DMS79 (cell line): ENCODE results near the gene TTC17.
"Not testable (repeated sequence)": the region's sequence is repeated elsewhere in the genome, so short reads cannot be mapped to it uniquely, and the experiment has no call there.

Experiments
- DNase-seq: peaks from one replicate; lab custom pipeline; 2025; lab: John Stamatoyannopoulos, UW

The TTC17 gene

DNA sequence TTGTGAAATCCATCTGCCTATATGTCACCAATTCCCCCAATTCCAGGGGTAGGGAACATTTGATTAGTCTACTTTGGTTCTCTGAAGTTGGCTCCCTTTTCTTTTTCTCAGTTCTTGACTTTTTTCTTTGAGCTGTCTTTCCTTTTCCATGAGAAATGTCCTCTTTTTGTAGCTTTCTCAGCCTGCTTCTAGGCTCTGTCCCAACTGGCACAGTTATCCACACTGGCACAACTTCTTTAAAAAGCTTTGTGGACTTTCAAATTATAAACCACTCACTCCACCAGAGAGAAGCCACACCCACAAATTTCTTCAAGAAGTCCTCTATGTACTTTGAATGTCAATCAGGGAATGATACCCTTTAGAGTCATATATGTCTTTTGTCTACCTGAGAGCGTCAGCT, 100.5 kb downstream of the TTC17 start:
- no peak for DNase-seq

DNA sequence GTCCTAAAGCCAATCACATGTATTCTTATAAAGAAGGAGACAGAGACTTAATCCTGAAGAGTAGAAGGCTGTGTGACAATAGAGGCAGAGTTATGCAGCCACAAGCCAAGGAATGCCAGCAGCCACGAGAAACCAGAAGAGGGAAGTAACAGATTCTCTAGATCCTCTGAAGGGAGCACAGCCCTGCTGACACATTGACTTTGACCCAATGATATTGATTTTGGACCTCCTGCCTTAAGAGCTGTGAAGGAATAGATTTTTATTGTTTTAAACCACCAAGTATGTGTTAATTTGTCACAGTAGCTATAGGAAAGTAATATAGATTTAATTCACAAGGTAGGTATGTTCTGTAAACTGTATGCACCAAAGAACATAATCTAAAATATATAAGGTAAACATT, 103.6 kb downstream of the TTC17 start:
- DNase-seq, result no peak

DNA sequence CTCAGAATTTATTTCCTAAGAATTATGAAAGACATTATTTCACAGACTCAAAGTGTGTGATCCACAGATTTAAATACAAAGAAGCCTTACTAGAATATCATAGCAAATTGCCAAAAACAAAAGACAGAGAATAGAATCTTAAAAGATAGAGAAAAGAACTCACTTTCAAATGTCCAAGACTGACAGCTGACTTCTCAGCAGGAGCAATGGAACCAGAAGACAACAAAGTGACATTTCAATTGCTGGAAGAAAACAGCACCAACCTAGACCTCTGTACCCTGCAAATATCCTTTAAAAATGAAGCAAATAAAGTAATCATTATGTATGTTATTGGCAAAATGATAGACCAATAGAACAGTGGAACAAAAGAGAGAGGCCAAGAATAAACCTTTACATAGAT, 109.2 kb downstream of the TTC17 start:
- no peak for DNase-seq

DNA sequence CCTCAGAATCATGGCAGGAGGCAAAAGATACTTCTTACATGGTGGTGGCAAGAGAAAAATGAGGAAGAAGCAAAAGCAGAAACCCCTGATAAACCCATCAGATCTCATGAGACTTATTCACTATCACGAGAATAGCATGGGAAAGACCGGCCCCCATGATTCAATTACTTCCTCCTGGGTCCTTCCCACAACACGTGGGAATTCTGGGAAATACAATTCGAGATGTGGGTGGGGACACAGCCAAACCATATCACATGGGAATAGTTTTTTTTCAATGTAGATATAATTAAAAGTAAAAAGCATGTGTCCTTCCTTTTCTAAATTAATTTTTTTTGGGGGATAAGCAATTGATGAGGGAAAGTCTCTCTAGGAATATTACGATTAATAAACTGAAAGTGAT, 118.8 kb downstream of the TTC17 start:
- DNase-seq, result not testable (repeated sequence)

DNA sequence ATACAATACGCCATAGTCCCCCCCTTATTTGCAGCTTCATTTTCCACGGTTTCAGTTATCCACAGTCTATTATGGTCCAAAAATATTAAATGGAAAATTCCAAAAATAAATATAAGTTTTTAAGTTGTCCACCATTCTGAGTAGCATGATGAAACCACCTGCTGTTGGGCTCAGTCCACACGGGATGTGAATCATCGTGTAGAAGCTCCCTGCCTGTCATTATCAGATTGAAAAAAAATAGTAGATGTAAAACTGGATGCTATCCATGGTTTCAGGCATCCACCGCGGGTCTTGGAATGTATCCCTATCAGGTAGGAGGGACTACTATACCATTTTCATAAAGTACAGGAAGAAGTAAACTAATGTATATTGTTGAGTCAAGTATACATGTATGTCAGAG, 127.4 kb downstream of the TTC17 start:
- no peak for DNase-seq

DNA sequence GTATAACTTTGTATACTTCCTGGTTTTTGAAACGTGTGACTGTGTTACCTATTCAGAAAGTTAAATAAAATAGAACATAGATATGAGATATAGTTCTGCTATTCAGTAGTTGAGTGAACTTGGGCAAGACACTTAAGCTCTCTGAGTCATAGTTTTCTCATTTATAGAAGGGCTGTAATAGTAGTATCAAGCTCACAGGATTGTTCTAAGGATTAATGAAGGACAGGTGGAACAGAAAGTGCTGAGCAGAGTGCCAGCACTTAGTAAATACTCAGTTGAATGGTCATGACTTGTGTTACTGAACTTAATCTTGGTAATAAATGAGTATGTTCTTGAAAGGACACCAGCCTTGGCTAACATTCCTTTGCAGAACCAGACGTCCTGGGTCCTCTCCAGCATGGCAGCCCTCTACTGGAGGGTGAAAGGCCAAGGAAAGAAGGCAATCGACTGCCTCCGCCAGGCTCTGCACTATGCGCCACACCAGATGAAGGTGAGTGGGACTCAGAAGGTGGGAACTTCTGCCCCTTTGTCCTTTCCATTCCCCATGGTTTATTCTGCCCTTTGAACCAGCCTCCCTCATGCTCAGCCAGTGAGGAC, 131.2 kb downstream of the TTC17 start:
- no peak for DNase-seq

DNA sequence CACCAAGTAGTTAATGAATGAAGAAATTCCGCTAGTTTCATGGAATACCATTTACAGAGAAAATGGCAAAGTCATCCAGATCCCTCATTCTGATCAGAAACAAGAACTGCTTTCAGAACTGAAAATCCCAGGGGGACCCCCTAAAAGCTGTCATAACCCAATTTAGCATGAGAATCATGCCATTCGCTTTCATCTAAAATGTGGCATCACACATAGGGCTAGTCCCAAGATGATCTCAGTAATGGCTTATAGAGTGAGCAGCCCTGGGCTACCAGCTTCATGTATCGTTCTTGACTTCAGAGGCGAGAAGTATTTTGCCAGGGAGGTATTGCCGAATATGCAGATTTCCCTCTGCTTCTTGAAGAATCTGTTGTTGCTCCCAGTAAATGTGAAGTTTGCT, 134.0 kb downstream of the TTC17 start:
- DNase-seq, result no peak

DNA sequence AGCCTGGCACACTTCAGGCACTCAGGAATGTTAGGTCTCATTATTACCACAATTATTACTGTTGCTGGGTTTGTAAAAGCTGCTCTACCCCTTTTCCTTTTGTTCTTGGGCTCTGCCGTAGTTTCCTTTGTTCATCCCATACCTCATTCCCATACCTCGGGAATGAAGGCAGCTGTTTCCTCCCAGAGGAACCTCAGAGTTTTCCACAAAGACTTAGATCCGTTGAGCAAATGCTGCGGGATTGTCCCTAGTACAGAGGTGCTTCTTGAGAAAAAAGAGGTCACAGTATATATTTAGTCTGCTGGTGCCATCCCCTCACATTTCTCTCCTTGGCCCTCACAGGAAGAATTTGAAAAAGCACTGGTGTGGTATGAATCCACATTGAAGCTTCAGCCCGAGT, 134.7 kb downstream of the TTC17 start:
- no peak for DNase-seq

DNA sequence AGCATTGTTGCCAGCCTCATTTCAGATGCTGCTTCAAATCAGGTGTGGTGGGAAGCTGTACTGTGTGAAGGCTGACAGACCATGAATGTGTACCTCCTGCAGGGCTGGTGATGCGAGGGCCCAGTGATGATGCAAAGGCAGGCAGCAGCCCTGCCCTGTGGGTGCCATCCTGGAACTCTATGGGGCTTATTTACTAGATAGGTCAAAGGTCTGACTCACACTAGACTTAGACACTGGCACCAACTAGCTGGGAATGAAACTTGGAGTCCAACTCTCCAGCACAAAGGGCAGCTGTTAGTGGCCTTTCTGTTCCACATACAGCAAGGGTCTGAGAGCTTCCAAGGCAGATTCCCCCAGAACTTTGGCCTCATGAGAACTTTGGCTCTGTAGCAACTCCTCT, 138.4 kb downstream of the TTC17 start:
- no peak for DNase-seq

DNA sequence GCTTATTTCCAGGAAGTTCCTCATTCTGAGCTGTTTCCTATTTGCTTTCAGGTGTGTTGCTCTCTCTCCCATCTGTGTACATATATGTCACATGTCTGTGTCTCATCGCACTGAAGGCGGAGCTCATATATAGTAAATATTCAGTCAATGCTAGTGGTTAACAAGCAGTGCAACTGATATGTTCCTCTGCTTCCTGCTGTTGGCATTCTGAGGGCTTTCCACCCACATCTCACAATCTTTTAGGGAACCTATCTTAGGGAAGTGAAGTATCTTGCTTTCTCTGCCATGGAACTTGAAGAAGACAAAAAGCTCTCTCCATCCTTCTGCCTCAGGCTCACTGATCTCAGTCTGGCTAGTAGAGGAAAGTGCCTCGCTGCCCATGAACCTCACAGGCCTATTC, 139.8 kb downstream of the TTC17 start:
- no peak for DNase-seq

DNA sequence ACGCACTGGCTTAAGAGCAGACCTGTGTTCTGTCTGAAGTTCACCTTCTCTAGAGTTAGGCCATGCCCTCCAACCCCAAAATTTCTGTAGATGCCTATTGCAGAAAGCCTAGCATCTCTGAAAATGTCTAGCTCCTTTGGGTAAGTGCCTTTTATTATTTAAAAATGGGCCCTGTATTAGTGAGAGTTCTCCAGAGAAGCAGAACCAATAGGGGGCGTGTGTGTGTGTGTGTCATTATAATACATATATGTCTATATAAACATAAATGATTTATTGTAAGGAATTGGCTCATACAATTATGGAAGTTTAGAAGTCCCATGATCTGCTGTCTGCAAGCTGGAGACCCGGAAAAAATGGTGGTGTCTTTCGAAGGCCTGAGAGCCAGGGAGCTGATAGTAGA, 144.7 kb downstream of the TTC17 start:
- no peak for DNase-seq

DNA sequence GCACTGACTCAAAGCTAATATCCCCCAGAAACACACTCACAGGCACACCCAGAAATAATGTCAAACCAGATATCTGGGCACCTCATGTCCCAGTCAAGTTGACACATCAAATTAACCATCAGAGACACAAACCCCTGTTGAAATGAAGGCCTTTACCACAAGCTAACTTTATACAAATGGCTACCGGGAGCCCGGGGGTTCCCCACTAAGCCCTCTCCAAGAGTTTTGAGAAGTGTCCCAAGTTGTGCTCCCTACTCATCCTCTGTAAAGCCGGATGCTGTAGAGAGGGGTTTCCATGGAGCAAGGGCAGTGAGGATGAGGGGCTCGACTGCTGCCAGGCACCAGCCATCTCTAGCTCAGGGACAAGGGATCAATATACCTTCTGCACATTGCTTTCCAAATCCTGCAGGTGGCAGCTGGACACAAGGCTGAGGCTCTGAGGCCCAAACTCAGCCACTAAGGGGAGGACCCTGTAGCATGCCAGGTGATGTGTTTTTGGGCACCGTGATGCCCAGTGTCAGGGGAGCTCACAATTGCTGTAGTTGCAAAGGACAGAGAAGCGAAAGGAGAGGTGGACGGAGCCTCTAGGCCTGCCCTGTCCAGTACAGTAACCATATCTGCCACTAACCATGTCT, 145.7 kb downstream of the TTC17 start:
- DNase-seq, result no peak

DNA sequence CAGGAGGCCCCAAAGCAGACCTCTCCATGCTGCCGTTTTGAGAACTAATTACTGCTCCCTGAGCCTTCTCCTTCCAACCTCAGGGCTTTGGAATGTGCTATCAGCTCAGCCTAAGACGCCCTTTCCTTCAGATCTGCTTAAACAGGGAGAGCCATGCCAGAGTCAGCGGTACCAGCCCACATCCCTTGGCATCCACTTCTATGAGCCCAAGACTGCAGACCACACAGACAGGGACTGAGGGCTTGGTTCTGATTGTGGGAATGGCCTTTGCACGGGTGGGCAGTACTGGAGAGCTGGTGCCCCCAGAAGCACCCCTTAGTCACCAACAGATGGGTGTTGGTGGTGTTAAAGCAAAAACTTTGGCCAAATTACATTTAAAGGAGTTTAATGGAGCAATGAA, 146.5 kb downstream of the TTC17 start:
- DNase-seq, result no peak

DNA sequence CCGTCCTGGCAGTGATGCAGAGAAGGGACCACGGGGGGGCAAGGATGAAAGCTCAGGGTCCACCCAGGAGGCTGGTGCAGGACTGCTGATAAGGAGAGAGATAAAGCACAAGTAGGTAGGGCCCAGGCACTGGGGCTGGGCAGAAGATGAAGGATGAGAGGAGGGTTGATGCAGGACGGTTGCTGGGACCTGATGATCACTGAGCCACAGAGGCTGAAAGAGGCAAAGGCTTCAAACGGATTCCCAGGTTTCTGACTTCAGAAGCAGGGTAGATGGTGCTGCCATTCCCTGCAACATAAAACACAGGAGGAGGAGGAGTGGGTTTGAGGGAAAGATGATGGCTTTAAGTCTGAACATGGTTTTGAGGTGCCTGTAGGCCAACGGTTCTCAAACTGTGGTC, 148.5 kb downstream of the TTC17 start:
- DNase-seq, result no peak

DNA sequence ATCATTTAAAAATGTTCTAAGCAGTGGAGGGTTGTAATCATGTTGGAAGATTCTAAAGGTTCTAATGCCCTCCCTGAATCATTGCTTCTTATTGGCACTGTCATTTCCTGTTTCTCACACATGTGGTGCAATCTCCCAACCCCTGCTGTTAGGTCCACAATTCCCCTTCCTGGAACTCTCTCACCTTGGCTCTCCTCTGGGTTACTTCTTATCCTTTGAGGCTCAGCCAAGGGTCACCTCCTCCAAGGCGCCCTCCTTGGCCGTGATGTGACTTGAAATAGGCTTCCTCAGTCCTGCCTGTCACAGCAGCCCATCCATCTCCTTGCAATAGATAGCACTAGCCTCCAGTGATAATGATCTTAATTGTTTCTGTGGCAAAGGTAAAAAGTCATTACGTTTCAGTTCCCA, 149.8 kb downstream of the TTC17 start:
- DNase-seq, result no peak

DNA sequence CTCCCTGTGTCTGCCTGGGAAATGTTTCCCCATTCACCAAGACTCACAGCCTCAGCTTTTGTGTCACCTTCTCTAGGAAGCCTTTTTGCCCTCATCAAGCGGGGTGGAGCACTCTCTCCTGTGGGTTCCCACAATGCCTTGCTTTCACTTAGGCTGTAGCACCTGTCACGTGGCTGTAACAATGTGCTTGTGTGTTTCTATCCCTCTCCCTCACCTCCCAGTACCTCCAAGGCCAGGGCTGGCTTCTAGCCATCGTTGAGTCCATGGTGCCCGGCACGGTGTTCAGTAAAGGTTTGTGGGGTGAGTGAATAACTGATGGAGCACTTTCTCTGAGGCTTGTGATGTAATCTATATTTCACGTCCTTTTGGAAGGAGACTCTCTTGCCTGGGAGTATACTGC, 153.2 kb downstream of the TTC17 start:
- no peak for DNase-seq

DNA sequence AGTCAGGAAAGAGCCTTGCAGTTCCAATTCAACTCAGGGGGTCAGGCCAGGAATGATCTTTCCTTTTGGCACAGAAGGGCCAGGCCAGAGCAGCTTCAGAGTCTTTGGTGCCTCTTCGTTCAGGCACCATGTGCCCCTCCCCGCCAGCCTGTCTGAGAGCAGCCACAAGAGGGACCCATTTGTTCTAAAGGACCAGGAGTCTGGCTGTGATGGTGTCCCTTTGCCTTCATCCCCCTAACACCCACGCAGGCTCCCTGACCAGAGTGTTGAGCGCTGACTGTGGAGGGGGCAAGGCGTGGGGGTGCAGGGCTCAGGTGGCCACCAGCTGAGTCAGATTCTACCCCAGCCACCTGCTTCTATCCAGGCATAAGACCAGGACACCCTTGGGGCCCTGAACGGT, 156.4 kb downstream of the TTC17 start:
- DNase-seq, result no peak

DNA sequence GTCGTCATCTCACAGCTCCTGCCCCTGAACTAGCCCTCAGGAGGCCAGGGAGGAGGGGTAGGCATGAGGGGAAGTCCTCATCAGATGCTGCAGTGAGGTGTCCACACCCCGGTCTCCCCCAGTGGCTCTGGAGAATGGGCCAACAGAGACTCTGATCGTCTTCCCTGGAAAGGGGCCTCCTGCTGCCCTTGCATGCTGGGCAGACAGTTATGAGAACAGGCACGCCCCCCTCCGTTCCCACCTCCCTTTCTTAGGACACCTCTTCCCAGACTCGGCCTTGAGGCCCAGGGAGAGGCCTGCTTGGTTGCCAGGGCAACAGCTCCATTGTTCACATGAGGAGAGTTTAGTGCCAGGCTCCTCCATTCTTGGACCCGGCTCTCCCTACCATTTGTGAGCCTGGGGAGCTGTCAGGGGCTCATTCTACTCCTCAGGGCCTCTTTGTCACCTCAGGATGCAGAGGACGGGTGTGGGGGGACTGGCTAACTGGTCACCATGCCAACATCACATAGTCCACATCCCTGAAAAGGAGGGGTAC, 157.7 kb downstream of the TTC17 start:
- DNase-seq, result peak; percentile 24

DNA sequence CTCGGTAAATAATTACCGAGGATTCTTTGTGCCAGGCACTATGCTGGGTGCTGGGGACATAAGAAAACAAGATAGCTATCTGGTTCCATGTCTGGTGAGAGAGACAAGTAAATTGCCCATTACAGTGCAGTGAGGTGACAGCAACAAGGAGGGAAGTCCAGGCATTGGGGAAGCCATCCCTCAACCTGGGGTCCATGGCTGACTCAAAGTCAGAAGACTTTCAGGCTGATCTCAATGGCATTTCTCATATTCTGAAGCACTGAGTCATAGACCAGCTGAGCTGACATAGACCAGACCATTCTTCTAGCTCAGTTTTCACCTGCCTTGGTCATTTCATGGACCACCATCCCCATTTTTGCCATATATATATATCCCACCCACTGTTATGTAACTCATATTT, 158.8 kb downstream of the TTC17 start:
- DNase-seq, result no peak

DNA sequence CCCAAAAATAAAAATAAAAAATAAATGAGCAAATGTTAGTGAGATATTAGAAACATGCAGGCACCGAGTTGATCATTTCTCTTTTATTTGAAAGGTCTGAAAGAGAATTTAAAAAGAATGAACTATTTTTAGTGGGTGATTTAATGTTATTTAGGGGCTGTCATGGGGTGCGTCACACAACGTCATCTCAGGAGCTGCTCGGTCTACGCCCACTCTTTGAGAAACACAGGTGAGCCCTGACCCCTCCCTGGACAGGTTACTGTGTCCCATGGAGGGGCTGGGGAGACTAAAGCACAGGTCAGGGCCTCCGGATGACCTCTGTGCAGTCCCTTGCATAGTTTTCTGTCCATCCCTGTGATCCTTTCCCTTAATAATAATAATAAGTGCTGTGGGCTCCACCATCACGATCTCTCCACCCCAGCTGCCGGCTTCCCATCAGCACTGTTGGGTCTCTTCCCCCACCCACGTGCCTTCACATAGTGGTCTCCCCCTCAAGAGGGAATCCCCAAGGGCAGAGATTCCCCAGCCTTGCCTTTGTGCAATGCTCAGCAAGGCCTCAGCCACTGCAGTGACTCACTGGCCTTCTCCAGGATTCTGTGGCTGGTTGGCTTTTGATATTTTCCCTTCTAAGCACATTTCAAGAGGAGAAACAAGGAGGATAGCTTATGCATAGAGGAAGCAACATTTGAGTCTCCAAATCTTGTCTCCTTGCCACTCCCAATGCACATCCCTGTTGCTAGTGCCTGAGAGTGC, 159.9 kb downstream of the TTC17 start:
- DNase-seq, result no peak

DNA sequence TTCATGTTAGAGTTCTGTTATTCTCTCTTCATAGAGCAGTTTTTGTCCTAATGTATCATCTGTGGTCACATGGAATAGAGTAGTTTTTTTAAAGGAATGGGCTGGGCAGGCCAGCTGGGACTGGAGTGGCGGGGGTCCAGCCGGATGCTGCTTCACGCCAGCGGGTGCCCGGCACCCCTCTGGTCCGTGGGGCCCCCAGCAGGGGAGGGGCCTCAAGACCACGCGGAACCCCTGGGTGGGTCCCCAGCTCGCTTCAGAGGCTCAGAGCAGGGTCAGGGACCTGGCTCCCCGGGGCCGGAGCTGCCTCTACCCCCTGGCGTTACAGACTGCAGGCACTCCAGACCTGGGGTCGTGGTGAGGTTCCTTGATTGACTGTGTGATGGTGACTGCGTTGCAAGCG, 162.8 kb downstream of the TTC17 start:
- no peak for DNase-seq

DNA sequence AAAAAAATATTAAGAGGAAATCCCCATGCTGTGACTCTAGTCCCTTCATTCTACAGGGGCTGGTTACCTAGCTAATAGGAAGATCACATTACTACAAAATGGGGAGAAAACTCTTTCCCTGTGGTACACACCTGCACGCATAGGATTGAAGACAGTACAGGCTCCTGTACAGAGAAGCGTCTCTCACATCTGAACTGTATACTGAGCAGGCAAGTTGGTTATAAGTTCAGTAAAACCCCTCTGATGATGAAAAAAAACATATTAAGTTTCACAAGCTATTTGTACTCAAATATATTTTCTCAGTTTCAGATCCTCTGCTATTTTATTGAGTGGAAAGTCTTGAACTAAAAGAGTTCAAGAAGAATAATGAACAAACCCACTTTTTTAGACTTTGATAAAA, 164.9 kb downstream of the TTC17 start:
- DNase-seq, result no peak

DNA sequence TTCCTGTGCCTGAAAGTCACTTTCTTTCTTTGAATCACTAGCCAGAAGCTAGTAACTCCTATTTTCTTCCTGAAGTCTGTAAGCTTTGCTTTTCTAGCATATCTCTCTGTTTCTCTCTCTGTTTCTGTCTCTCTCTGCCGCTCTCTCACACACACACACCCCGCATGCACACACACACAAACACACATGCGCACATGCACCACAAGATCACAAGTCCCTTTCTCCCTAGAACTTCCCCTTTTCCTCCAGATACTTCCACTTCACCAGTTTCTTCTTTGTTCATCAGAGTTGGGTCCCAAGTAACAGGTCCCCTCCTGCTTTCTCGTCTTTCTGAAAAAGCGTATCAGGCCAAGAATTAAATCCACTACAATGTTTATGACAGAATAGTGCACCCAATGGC, 173.3 kb downstream of the TTC17 start:
- DNase-seq, result no peak
